Activated CD8-positive, alpha-beta memory T cell treated with anti-CD3 and anti-CD28 coated beads, Interleukin-2, amount 50 U/mL, for 1 hour (primary cell): ENCODE measurements around the gene TK1.
"Not testable (repeated sequence)": the region's sequence is repeated elsewhere in the genome, so short reads cannot be mapped to it uniquely, and the experiment has no call there.

ENCODE experiments used
- DNase-seq: peaks from one replicate; pipeline ENCODE4 v3.0.0-alpha.2; 2020; ENCODE audit errors: extremely low read depth

Gene TK1, protein sequence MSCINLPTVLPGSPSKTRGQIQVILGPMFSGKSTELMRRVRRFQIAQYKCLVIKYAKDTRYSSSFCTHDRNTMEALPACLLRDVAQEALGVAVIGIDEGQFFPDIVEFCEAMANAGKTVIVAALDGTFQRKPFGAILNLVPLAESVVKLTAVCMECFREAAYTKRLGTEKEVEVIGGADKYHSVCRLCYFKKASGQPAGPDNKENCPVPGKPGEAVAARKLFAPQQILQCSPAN

DNA sequence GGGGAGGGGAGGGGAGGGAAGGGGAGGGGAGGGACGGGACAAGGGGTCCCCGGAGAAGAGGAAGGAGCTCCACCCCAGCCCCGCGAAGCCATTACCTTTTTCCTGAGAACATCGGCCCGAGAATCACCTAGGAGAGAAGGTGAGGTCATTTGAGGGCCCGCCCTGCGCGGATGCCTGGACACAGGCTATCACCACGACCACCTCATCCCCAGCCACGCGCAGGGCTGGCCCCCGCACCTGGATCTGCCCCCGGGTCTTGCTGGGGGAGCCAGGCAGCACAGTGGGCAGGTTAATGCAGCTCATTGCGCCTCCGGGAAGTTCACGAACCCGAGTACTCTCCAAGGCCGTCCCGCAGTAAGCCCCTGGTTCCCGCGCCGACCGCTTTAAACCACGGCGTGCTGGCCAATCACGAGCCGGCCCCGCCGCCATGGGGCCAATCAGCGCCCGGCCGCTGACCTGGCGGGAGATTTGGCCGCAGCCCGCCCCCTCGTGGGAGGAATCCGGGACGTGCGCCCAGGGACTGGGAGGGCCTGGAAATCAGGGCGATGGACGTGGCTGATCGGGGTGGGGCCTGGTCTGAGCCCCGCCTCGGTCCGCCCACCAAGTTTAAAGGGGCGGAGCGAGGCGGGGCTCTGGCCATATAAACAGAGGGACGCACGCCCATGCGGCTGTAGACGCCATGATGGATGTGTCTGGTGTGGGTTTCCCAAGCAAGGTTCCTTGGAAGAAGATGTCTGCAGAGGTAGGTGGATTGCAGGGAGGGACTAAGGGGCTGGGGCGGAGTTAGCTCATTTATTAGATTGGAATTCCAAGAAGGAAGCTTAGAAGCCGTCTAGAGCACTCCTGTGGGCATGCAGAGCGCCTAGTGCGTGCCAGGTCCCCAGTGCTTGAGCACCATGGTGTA lies at the start of gene TK1, which contains the start of gene AFMID:
Gene TK1 (minus strand): TSS at position 361 of the 904 bp plus-strand sequence. CDS start 58 bp downstream, at position 303.
Gene AFMID (plus strand): TSS at position 671 of the 904 bp plus-strand sequence. CDS start 9 bp downstream, at position 680.
- peak; percentile 20 for DNase-seq

DNA sequence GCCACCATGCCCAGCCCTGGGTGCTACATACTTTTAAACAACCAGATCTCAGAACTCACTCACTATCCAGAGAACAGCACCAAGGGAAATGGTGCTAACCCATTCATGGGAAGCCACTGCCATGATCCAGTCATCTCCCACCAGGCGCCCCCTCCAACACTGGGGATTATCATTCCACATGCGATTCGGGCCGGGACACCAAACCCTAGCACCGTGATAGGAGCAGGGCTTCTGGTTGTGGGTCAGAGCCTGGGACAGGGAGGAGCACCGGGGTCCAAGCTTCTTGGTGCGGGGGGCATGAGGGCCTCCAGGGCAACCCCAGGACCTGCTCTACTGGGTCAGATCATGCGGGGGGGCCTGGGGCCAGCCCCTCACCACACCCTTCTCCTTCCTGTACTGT lies 49.0 kb upstream of the TK1 start:
- no peak for DNase-seq

DNA sequence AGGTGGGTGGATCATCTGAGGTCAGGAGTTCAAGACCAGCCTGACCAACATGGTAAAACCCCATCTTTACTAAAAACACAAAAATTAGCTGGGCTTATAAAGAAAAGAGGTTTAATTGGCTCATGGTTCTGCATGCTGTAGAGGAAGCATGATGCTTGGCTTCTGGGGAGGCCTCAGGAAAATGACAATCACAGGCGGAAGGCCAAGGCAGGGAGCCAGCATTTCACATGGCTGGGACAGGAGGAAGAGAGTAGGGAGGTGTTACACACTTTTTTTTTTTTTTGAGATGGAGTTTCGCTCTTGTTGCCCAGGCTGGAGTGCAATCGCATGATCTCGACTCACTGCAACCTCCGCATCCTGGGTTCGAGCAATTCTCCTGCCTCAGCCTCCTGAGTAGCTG lies 48.2 kb upstream of the TK1 start:
- DNase-seq: not testable (repeated sequence)

DNA sequence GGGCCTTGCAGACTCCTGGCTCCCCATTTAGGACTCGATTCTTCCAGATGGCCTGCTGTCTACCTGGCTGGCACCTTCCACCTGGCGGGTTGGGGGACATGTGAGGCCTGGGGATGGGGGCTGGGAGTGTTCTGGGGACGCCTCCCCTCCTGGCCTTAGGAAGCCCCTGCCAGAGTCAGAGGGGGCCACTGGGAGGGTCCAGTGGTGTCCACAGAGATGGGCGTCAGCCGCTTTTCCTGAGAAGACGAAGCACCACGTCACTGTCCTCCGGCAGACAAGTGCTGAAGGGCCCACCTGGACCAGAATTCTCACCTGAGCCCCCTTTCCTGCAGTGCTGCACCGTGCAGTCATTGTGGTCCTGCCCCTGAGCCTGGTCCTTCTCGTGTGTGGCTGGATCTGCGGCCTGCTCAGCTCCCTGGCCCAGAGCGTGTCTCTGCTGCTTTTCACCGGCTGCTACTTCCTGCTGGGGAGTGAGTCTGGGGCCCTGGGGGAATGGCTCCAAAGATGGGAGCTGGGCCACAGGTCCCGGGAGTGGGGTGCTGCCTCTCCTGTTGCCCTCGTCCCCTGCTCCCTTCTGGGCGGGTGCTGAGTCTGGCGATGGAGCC lies 47.5 kb upstream of the TK1 start:
- no peak for DNase-seq

DNA sequence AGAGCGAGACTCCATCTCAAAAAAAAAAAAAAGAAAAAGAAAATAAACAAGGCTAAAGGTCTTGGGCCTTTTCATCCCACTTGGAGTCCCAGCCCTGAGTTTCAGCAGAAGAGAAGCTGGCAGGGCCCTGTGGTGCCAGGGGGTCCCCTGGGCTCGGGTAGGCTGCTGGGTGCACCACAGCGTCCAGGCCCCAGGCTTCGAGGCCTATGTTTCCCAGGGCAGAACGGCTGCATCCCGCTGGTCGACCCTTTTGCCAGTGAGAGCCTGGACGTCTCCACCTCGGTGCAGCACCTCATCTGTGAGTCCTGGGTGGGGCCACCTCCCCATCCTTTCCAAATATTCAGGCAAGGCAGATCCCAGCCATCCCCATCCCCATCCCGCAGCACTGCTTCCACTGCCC lies 46.8 kb upstream of the TK1 start:
- DNase-seq: no peak

DNA sequence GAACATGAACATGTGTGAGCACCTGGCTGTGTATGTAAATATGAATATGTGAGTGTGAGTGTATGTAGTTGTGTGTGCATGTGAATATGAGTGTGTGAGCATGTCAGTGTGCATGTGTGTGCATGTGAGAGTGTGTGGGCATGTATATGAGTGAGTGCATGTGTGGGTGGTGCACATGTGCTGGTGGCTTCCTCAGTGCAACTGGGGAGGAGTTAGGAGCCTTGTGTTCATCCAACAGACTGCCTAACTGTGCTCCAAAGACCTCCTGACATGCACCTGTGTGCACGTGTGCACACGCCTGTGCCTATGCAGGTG lies 46.0 kb upstream of the TK1 start:
- DNase-seq: no peak

DNA sequence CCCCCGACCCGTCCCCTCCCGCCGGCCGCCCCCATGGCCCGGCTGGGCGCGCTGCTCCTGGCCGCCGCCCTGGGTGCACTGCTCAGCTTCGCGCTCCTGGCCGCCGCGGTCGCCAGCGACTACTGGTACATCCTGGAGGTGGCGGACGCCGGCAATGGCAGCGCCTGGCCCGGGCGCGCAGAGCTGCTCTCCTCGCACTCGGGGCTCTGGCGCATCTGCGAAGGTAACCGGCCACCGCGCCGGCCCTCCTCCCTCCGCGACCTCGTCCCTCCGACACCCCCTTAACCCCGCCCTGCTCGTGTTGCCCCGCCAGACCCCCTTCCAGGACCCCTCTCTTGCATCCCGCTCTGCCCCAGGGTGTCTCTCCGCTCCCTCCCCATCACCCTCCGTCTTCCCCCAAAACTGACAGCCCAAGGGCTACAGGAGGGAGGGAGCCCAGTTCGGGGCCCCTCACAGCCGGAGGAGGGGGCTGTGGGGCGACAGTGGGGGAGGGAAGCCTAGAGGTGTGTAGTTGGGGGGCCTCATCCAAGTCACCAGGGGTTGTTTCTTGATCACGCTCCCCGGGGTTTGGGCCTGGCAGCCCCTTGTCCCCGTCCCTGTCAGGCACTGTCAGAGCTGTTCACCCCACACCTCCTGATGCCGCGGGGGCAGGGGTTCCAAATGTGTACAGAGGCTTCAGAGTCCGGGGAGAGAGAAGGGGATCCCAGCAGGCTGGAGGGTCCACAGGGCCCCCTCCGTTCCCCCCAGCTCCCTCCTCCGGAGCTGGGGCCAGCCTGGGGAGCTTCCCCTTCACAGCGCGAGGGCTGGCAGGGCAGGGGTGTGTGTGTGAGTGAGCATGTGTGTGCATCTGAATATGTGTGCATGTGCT lies 45.4 kb upstream of the TK1 start:
- no peak for DNase-seq

DNA sequence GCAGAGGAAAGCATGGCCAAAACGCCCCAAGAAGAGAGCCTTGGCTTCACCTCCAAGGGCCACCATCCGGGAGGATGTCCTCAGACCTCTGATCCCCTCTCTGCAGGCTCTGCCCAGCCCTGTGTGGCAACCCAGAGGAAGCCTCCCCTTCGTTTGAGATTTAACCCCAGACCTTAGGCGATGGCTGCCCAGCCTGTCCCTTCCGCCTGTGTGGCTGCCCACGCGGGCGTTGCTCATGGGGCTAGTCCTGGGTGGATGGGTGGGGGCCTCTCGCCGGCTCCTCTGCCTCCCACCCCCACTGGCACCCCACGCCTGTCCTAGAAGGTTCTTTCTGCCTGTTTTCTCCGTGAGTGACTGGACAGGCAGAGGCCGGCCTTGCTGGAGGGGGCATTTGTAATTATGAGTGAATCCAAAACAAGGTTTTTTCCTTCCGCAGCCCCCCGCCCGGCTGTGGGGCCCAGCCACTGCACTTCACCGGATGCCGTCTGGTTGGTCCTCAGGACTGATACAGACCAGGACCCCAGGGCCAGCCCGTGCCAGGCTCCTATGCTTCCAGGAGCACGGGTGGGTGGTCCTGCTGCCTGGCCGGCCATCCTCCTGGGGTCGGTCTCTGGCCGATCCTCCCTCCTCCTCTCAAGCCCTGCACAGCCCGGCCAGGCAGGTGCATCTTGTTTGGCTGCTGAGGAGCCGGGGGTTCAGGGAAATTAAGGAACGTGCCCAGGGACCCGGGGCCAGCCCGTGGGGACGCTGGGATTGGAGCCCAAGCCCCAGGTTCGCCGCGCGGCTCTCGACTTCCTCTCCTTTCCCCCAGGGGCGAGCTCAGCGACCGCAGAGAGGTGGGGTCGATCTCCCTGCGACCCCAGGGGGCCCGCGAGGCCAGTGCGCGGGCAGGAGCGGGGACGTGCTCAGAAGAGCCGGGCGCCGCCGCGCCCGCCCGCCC lies 44.4 kb upstream of the TK1 start, which contains the start of gene TMEM235:
Gene TMEM235 (plus strand): TSS at position 636 of the 940 bp plus-strand sequence. CDS start 393 bp downstream, outside the sequence.
- no peak for DNase-seq

DNA sequence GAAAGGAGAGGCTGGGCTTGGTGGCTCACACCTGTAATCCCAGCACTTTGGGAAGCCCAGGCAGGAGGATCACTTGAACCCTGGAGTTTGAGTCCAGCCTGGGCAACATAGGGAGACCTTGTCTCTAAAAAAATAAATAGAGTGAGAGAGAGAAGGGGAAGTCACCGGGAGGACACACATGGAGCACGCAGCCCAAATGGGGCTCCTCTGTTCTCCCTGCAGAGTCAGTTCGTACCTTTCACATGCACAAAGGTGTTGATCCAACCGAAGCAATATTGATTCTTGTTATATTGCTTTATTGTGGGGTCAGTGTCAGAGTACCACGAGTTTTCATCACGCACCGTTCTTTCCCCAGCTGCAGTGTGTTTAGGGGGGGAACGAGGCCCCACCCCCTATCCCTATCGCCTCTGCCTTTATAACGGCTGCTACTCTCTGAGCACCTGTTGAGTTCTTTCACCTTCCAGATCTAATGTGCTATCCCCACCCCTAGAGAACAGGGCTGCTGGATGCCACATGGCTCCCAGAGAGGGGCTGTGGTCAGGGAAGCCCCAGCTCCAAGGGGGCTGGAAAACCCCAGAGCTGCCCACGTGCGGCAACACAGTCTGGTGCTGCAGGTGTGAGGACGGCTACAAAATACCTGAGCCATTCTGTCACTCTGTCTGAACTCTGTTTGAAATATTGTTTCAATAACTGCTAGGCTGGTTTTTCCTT lies 43.6 kb upstream of the TK1 start:
- no peak for DNase-seq

DNA sequence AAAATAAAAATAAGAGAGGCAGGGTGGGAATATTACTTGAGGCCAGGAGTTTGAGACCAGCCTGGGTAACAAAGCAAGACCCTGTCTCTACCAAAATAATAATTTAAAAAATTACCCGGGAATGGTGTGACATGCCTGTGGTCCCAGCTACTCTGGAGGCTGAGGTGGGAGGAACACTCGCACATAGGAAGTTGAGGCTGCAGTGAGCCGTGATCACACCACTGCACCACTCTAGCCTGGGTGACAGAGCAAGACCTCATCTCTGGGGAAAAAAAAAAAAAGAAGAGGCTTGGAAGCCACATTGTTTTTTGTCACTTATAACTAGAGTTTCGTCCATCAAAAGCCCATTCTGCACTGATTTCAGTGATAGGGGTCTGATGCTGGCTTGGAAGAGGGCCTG lies 41.3 kb upstream of the TK1 start:
- no peak for DNase-seq

DNA sequence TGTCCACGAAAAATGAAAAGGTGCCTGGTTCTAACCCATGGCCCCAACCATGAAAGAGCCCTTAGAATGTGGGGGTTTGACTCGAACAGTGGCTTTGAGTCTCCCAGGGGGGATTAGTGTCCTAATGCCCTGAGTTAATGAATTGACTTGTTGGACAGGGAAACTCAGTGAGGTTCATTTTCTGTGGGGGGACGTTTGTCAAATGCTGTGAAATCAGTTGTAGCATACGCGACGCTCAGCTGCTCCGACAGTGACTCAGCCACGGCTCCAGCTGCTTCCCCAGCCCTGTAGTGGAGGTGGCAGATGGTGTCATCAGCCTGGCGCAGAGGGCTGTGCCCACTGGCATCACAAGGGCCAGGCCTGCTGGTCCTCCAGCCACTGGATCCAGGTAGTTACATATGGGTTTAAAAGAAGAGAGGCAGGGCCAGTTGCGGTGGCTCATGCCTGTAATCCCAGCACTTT lies 40.6 kb upstream of the TK1 start:
- no peak for DNase-seq

DNA sequence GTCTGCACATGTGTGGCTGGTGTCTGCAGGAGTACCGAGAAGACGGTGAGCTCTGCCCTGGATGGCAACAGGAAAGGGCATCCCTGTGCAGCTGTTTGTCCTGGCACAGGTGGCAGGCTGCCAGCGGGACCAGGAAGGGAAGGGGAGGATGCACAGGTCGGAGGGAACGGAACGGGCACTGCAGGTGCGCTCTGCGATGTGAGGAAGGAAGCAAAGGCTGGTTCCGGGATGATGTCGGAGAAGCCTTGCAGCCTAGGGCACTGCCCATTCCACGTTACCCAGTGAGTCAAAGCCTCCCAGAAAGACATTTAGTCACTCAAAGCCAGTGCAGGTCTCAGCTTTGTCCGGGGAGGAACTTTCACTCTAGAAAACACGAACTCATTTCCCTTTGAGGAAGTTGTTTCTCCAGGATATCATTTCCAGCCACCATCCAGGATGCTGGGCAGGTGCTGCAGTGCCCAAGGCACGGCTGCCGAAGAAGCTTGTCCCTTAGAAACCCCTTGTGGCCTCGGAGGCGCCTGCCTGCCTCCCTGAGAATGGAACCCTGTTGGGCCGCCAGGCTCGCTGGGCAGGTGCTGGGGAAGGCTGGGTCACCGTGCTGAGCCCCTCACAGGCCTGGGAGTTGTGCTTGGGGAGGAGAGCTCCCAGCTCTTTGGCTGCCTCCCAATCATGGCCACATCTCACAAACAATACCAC lies 40.1 kb upstream of the TK1 start:
- no peak for DNase-seq

DNA sequence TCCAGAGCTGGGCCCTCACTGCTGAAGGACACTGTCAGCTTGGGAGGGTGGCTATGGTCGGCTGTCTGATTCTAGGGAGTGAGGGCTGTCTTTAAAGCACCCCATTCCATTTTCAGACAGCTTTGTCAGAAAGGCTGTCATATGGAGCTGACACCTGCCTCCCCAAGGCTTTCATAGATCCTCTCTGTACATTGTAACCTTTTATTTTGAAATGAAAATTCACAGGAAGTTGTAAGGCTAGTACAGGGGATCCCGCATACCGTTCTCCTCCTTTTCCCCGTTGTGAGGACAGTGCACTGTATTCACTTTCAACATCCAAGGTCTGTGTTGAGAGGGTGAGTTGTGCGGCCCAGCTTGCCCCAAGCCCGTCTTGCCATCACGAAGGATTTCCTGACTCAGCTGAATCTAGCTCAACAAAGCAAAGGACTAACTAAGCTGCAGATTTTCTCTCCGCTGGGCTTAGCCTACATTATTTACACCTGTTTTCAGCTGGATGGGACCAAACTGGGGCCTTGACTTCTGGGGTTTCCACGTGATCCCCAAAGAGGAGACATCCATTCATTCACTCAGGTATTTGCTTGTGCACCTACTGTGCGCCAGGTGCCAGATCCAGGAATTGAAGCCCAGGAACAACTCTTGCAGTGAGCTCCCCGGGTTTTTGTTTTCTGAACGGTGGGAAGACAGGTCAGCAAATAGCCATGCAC lies 39.4 kb upstream of the TK1 start:
- DNase-seq: no peak

DNA sequence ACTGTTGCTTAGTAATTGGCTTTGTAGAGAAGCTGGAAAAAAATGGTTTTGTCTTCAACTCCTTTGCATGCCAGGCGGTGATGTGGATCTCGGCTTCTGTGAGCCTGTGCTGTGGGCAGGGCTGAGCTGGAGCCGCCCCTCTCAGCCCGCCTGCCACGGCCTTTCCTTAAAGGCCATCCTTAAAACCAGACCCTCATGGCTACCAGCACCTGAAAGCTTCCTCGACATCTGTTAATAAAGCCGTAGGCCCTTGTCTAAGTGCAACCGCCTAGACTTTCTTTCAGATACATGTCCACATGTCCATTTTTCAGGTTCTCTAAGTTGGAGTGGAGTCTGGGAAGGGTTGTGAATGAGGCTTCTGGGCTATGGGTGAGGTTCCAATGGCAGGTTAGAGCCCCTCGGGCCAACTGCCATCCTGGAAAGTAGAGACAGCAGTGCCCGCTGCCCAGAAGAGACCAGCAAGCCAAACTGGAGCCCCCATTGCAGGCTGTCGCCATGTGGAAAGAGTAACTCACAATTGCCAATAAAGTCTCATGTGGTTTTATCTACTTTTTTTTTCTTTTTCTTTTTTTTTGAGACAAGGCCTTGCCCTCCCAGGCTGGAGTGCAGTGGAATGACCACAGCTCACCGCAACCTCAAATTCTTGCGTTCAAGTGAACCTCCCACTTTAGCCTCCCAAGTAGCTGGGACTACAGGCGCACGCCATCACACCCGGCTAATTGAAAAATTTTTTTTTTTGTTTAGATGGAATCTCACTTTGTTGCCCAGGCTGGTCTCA lies 38.4 kb upstream of the TK1 start:
- no peak for DNase-seq

DNA sequence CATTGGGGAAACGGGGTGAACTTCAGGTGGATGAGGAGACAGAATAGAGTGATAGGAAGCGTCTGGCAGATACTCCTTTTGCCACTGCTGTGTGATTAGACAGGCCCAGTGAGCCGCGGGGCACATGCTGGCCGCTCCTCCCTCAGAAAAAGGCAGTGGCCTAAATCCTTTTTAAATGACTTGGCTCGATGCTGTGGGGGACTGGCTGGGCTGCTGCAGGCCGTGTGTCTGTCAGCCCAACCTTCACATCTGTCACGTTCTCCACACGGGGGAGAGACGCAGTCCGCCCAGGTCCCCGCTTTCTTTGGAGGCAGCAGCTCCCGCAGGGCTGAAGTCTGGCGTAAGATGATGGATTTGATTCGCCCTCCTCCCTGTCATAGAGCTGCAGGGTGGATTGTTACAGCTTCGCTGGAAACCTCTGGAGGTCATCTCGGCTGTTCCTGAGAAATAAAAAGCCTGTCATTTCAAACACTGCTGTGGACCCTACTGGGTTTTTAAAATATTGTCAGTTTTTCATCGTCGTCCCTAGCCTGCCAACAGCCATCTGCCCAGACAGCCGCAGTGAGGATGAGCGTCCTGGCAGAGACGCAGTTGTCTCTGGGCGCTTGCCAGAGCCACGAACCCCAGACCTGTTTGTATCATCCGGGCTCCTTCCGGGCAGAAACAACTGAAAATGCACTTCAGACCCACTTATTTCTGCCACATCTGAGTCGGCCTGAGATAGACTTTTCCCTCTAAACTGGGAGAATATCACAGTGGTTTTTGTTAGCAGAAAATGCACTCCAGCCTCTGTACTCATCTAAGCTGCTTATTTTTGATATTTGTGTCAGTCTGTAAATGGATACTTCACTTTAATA lies 37.6 kb upstream of the TK1 start:
- DNase-seq: no peak

DNA sequence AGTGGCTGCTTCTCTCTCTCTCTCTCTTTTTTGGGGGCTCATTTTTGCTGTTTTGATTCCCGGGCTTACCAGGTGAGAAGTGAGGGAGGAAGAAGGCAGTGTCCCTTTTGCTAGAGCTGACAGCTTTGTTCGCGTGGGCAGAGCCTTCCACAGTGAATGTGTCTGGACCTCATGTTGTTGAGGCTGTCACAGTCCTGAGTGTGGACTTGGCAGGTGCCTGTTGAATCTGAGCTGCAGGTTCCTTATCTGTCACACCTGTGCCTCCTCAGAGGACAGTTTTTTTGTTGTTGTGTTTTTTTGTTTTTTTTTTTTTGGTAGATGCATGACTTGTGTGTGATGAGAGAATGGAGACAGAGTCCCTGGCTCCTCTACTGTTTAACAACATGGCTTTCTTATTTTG lies 36.9 kb upstream of the TK1 start:
- DNase-seq: no peak

DNA sequence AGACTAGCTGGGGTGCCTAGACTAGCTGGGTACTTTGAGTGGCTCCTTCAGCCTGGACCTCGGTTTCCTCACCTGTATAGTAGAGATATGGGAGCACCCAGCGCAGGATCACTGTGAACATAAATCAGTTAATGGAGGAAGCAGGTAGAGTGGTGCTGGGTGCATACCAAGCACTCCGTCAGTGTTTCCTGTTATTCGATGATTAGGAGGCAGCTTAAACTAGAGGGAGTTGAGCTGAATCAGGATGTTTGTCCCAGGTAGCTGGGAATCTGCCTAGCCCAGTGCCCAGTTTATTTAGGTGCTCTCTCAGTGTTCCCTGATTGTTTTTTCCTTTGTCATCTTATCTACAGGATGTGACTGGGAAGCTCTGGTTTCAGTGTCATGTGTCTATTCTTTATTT lies 36.2 kb upstream of the TK1 start:
- DNase-seq: no peak
